GM23338 (cell line): Measurements from ENCODE around the gene SNAP91.

Experiments used
- CREB1 ChIP-seq: fragments of 250-450 bp; sonication (Bioruptor Pico); IDR thresholded peaks from 2 replicates; pipeline ENCODE4 v1.5.0; 2020; ENCODE audit warnings: low read depth, mild to moderate bottlenecking, moderate library complexity
- EZH2 ChIP-seq: fragments of 200-600 bp; sonication (generic); IDR thresholded peaks from one replicate; pipeline ENCODE4 v1.8.0; 2017; ENCODE audit warnings: antibody characterized with exemption, mild to moderate bottlenecking, low read depth; ENCODE audit not compliant: unreplicated experiment
- EZH2phosphoT487 ChIP-seq: fragments of 200-600 bp; sonication (generic); IDR thresholded peaks from one replicate; pipeline ENCODE4 v1.8.1; 2018; ENCODE audit warnings: antibody characterized with exemption; ENCODE audit not compliant: unreplicated experiment
- JUNB ChIP-seq: IDR thresholded peaks from one replicate; pipeline ENCODE4 v1.6.1; 2016; ENCODE audit warnings: antibody characterized with exemption; ENCODE audit not compliant: unreplicated experiment
- POLR2AphosphoS5 ChIP-seq: IDR thresholded peaks from 2 replicates; pipeline ENCODE4 v1.6.1; 2016; ENCODE audit warnings: antibody characterized with exemption, low read depth
- STAT1 ChIP-seq: IDR thresholded peaks from one replicate; pipeline ENCODE4 v1.6.1; 2016; ENCODE audit warnings: antibody characterized with exemption; ENCODE audit not compliant: unreplicated experiment
- ZNF114 ChIP-seq: fragments of 250-450 bp; sonication (Bioruptor Pico); IDR thresholded peaks from 2 replicates; pipeline ENCODE4 v1.5.0; 2020; ENCODE audit warnings: mild to moderate bottlenecking, moderate library complexity
- TF ChIP-seq, protein P1 (sequence below): IDR thresholded peaks from 2 replicates; pipeline ENCODE4 v1.6.1; 2016; ENCODE audit warnings: antibody characterized with exemption
- TF ChIP-seq, protein P2 (sequence below), 2 experiments: fragments of 200-600 bp in 1 of 2; sonication (generic) in 1 of 2; conservative IDR thresholded peaks; 2 replicates each; pipeline versions ENCODE4 v1.5.1 to v1.6.1; 2016 to 2017; ENCODE audit warnings: antibody characterized with exemption in 2 of 2, low read depth in 2 of 2, mild to moderate bottlenecking in 2 of 2, moderate library complexity in 1 of 2
- TF ChIP-seq, protein P3 (sequence below): IDR thresholded peaks from one replicate; pipeline ENCODE4 v1.6.1; 2018; ENCODE audit warnings: antibody characterized with exemption; ENCODE audit not compliant: unreplicated experiment

DNA sequence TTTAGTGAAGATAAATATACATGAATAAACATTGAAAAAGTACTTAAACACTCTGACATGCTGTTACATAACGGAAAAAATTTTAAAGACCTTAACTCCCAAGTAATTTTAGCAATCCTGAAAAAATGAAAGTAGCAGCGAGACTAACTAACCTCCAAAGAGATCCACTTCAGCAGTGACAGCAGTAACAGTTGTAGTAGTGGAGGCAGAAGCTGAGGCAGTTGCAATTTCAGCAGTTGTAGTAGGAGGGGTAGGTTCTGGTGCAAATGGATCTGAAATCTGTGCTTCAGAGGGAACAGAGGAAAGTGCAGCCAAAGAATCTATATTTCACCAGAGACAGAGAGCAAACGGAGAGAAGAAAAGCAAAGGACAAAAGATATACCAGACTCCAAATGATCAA is 107.8 kb downstream of the SNAP91 start:
- no peak for TF ChIP-seq EZH2
- TF ChIP-seq, protein P1, sequence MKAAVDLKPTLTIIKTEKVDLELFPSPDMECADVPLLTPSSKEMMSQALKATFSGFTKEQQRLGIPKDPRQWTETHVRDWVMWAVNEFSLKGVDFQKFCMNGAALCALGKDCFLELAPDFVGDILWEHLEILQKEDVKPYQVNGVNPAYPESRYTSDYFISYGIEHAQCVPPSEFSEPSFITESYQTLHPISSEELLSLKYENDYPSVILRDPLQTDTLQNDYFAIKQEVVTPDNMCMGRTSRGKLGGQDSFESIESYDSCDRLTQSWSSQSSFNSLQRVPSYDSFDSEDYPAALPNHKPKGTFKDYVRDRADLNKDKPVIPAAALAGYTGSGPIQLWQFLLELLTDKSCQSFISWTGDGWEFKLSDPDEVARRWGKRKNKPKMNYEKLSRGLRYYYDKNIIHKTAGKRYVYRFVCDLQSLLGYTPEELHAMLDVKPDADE, result no peak
- TF ChIP-seq, protein P2, sequence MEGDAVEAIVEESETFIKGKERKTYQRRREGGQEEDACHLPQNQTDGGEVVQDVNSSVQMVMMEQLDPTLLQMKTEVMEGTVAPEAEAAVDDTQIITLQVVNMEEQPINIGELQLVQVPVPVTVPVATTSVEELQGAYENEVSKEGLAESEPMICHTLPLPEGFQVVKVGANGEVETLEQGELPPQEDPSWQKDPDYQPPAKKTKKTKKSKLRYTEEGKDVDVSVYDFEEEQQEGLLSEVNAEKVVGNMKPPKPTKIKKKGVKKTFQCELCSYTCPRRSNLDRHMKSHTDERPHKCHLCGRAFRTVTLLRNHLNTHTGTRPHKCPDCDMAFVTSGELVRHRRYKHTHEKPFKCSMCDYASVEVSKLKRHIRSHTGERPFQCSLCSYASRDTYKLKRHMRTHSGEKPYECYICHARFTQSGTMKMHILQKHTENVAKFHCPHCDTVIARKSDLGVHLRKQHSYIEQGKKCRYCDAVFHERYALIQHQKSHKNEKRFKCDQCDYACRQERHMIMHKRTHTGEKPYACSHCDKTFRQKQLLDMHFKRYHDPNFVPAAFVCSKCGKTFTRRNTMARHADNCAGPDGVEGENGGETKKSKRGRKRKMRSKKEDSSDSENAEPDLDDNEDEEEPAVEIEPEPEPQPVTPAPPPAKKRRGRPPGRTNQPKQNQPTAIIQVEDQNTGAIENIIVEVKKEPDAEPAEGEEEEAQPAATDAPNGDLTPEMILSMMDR (conservative IDR thresholded peaks at IDR 0.05; ENCODE audit: low read depth in 2 of 2), result no peak
- TF ChIP-seq POLR2AphosphoS5, result no peak
- TF ChIP-seq EZH2phosphoT487, result no peak
- TF ChIP-seq, protein P3, sequence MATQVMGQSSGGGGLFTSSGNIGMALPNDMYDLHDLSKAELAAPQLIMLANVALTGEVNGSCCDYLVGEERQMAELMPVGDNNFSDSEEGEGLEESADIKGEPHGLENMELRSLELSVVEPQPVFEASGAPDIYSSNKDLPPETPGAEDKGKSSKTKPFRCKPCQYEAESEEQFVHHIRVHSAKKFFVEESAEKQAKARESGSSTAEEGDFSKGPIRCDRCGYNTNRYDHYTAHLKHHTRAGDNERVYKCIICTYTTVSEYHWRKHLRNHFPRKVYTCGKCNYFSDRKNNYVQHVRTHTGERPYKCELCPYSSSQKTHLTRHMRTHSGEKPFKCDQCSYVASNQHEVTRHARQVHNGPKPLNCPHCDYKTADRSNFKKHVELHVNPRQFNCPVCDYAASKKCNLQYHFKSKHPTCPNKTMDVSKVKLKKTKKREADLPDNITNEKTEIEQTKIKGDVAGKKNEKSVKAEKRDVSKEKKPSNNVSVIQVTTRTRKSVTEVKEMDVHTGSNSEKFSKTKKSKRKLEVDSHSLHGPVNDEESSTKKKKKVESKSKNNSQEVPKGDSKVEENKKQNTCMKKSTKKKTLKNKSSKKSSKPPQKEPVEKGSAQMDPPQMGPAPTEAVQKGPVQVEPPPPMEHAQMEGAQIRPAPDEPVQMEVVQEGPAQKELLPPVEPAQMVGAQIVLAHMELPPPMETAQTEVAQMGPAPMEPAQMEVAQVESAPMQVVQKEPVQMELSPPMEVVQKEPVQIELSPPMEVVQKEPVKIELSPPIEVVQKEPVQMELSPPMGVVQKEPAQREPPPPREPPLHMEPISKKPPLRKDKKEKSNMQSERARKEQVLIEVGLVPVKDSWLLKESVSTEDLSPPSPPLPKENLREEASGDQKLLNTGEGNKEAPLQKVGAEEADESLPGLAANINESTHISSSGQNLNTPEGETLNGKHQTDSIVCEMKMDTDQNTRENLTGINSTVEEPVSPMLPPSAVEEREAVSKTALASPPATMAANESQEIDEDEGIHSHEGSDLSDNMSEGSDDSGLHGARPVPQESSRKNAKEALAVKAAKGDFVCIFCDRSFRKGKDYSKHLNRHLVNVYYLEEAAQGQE, result no peak
- TF ChIP-seq STAT1, result no peak
- no peak for TF ChIP-seq CREB1
- no peak for TF ChIP-seq JUNB
- no peak for TF ChIP-seq ZNF114 (CRISPR knock-in tag)
